Measurements from ENCODE around the gene SRPRA.

DNA sequence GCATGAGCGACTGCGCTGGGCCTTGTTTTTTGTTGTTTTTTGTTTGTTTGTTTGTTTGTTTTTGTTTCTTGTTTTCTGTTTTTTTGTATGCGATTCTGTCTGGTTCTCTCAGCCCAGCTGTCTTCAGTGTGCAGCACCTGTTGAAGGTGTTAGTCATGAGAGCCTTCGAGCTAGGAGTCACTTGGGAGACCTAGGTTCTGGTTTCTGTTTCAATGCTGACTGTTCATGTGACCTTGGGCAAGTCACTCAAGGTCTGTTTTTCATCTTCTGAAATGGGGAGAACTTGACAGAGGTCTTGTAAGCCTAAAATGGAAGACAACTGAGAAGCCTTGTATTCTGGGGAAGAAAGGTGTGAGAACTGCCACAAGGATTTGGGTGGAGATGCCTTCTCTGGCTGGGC lies 37.0 kb upstream of the SRPRA start:
- TF ChIP-seq, protein P1, sequence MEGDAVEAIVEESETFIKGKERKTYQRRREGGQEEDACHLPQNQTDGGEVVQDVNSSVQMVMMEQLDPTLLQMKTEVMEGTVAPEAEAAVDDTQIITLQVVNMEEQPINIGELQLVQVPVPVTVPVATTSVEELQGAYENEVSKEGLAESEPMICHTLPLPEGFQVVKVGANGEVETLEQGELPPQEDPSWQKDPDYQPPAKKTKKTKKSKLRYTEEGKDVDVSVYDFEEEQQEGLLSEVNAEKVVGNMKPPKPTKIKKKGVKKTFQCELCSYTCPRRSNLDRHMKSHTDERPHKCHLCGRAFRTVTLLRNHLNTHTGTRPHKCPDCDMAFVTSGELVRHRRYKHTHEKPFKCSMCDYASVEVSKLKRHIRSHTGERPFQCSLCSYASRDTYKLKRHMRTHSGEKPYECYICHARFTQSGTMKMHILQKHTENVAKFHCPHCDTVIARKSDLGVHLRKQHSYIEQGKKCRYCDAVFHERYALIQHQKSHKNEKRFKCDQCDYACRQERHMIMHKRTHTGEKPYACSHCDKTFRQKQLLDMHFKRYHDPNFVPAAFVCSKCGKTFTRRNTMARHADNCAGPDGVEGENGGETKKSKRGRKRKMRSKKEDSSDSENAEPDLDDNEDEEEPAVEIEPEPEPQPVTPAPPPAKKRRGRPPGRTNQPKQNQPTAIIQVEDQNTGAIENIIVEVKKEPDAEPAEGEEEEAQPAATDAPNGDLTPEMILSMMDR (conservative IDR thresholded peaks at IDR 0.05 in 1 of 2, IDR thresholded peaks at IDR 0.05 in 1 of 2; ENCODE audit: low read depth in 1 of 2, low read length in 2 of 2): no peak
- TF ChIP-seq EZH2 (IDR thresholded peaks at IDR 0.05; ENCODE audit: low read length, missing control alignments): no peak
